Cardiac fibroblast (primary cell): ENCODE measurements around the gene HLA-C.
A peak's percentile ranks its signal among the peaks of the same experiment; 100 is the strongest.
"Not testable (repeated sequence)": the region's sequence is repeated elsewhere in the genome, so short reads cannot be mapped to it uniquely, and the experiment has no call there.

Experiments used
- DNase-seq, 2 donors: peaks; one replicate each; pipeline versions ENCODE4 v3.0.0 to v3.0.0-alpha.2; 2010; ENCODE audit warnings: low read depth in 2 of 2
- H3K4me3 ChIP-seq, 2 donors: replicated peaks in 1 of 2; 1 replicate in 1 of 2; 2 replicates in 1 of 2; pipeline ENCODE4 v1.5.1; 2011; ENCODE audit warnings: low read depth in 2 of 2, low read length in 2 of 2, mild to moderate bottlenecking in 2 of 2, moderate library complexity in 1 of 2
- CTCF ChIP-seq: IDR thresholded peaks from one replicate; pipeline ENCODE4 v1.5.1; 2011; ENCODE audit warnings: low read depth, mild to moderate bottlenecking, low read length, inconsistent platforms

The HLA-C gene

GRCh38 chr6:31243508-31243907 lies 28.4 kb downstream of the HLA-C start:
- no peak for DNase-seq
- TF ChIP-seq CTCF: no peak
- no peak overlapping the region for H3K4me3 ChIP-seq

GRCh38 chr6:31239854-31240253 lies 32.0 kb downstream of the HLA-C start:
- DNase-seq: no peak
- no peak overlapping the region for H3K4me3 ChIP-seq
- TF ChIP-seq CTCF: no peak

GRCh38 chr6:31234101-31234500 lies 37.8 kb downstream of the HLA-C start:
- not testable (repeated sequence) for DNase-seq, H3K4me3 ChIP-seq

- H3K4me3 ChIP-seq: no peak overlapping the region
- DNase-seq: no peak
- TF ChIP-seq CTCF: no peak
These were observed 43.4 kb downstream of the HLA-C start for GRCh38 chr6:31228476-31228875.

- TF ChIP-seq CTCF: no peak
- peak; percentile 17 to 31 for DNase-seq
- no peak overlapping the region for H3K4me3 ChIP-seq
These were observed 44.7 kb downstream of the HLA-C start for GRCh38 chr6:31227143-31227542.

GRCh38 chr6:31225735-31226134 lies 46.2 kb downstream of the HLA-C start:
- no peak for TF ChIP-seq CTCF
- DNase-seq: peak in 1 of 2 donors; percentile 10

GRCh38 chr6:31222496-31222895 lies 49.4 kb downstream of the HLA-C start:
- DNase-seq: no peak
- H3K4me3 ChIP-seq: no peak overlapping the region
- no peak for TF ChIP-seq CTCF

More at GRCh38 chr6:31225735-31226134, 46.2 kb downstream of the HLA-C start:
- H3K4me3 ChIP-seq: no peak overlapping the region
